HL-60 (cell line): ENCODE results near the gene MYCL.

Source experiments
- GABPA ChIP-seq: IDR thresholded peaks from 2 replicates; pipeline ENCODE4 v1.6.1; 2012; ENCODE audit warnings: low read depth
- POLR2AphosphoS5 ChIP-seq: IDR thresholded peaks from 2 replicates; pipeline ENCODE4 v1.6.1; 2012; ENCODE audit warnings: low read depth
- TF ChIP-seq, protein P1 (sequence below): IDR thresholded peaks from one replicate; pipeline ENCODE4 v1.5.1; 2011; ENCODE audit warnings: low read length, control low read depth, inconsistent platforms; ENCODE audit not compliant: insufficient read depth
- TF ChIP-seq, protein P2 (sequence below): IDR thresholded peaks from 2 replicates; pipeline ENCODE4 v1.6.1; 2012; ENCODE audit warnings: low read depth; ENCODE audit not compliant: insufficient replicate concordance

DNA sequence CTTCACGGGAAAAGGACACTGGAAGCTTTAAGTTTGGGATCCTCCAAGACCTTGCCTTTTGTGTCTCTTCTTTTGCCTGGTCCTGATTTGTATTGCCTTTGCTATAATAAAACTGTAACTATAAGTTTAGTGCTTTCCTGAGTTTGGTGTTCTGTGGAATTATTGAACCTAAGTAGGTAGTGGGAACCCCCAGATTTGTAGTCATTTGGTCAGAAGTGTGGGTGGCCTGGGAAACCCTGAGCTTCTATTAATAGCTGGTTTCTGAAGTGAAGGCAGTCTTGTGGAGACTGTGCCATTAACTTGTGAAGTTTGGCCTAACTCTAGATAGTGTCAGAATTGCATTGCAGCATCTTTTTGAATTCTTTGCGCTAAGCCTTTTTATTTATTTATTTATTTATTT, 6.8 kb upstream of the MYCL start:
- TF ChIP-seq, protein P1, sequence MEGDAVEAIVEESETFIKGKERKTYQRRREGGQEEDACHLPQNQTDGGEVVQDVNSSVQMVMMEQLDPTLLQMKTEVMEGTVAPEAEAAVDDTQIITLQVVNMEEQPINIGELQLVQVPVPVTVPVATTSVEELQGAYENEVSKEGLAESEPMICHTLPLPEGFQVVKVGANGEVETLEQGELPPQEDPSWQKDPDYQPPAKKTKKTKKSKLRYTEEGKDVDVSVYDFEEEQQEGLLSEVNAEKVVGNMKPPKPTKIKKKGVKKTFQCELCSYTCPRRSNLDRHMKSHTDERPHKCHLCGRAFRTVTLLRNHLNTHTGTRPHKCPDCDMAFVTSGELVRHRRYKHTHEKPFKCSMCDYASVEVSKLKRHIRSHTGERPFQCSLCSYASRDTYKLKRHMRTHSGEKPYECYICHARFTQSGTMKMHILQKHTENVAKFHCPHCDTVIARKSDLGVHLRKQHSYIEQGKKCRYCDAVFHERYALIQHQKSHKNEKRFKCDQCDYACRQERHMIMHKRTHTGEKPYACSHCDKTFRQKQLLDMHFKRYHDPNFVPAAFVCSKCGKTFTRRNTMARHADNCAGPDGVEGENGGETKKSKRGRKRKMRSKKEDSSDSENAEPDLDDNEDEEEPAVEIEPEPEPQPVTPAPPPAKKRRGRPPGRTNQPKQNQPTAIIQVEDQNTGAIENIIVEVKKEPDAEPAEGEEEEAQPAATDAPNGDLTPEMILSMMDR: no peak
- TF ChIP-seq, protein P2, sequence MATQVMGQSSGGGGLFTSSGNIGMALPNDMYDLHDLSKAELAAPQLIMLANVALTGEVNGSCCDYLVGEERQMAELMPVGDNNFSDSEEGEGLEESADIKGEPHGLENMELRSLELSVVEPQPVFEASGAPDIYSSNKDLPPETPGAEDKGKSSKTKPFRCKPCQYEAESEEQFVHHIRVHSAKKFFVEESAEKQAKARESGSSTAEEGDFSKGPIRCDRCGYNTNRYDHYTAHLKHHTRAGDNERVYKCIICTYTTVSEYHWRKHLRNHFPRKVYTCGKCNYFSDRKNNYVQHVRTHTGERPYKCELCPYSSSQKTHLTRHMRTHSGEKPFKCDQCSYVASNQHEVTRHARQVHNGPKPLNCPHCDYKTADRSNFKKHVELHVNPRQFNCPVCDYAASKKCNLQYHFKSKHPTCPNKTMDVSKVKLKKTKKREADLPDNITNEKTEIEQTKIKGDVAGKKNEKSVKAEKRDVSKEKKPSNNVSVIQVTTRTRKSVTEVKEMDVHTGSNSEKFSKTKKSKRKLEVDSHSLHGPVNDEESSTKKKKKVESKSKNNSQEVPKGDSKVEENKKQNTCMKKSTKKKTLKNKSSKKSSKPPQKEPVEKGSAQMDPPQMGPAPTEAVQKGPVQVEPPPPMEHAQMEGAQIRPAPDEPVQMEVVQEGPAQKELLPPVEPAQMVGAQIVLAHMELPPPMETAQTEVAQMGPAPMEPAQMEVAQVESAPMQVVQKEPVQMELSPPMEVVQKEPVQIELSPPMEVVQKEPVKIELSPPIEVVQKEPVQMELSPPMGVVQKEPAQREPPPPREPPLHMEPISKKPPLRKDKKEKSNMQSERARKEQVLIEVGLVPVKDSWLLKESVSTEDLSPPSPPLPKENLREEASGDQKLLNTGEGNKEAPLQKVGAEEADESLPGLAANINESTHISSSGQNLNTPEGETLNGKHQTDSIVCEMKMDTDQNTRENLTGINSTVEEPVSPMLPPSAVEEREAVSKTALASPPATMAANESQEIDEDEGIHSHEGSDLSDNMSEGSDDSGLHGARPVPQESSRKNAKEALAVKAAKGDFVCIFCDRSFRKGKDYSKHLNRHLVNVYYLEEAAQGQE: no peak
- no peak for TF ChIP-seq GABPA
- no peak for TF ChIP-seq POLR2AphosphoS5
